Natural killer cell (primary cell): ENCODE data around the gene TRAM2. TPM values are rescaled to one million over a fixed set of nuclear protein-coding genes. Genes with fewer than 3 reads are reported as not detected.

Experiments used
- ATAC-seq, 3 donors: fragments of 150-1000 bp in 2 of 3; fragments of 200-7000 bp in 1 of 3; cut with Tn5 transposase; 1 replicate in 1 of 3; 2 replicates in 2 of 3; pipeline ENCODE4 v1.10.0; 2021; ENCODE audit warnings: mild to moderate bottlenecking in 2 of 3, moderate library complexity in 2 of 3
- DNase-seq, 2 donors: peaks; one replicate each; pipeline versions ENCODE4 v3.0.0 to v3.0.0-alpha.2; 2013 to 2021; ENCODE audit warnings: mixed read lengths in 1 of 2
- H3K27ac ChIP-seq: one replicate; pipeline ENCODE4 v1.5.1; 2013; ENCODE audit warnings: mild to moderate bottlenecking, low read length
- H3K27me3 ChIP-seq: one replicate; pipeline ENCODE4 v1.6.1; 2013; ENCODE audit warnings: low read length; ENCODE audit not compliant: control insufficient read depth, insufficient read depth
- H3K36me3 ChIP-seq: one replicate; pipeline ENCODE4 v1.6.1; 2013; ENCODE audit warnings: low read length; ENCODE audit not compliant: control insufficient read depth, insufficient read depth
- H3K4me1 ChIP-seq: one replicate; pipeline ENCODE4 v1.6.1; 2013; ENCODE audit warnings: low read length; ENCODE audit not compliant: control insufficient read depth, insufficient read depth
- H3K4me3 ChIP-seq: one replicate; pipeline ENCODE4 v1.5.1; 2013; ENCODE audit warnings: low read length
- H3K9me3 ChIP-seq: one replicate; pipeline ENCODE4 v1.6.1; 2013; ENCODE audit warnings: low read length; ENCODE audit not compliant: control insufficient read depth, insufficient read depth
- H3K27ac Mint-ChIP-seq, 2 donors: one replicate each; pipeline ENCODE4 v1.8.0; 2022; ENCODE audit warnings: mild to moderate bottlenecking in 2 of 2, mixed read lengths in 2 of 2, moderate library complexity in 1 of 2
- H3K27me3 Mint-ChIP-seq, 2 donors: one replicate each; pipeline ENCODE4 v1.8.0; 2022; ENCODE audit warnings: low read depth in 2 of 2, mixed read lengths in 2 of 2
- H3K36me3 Mint-ChIP-seq: one replicate; pipeline ENCODE4 v1.8.0; 2022; ENCODE audit warnings: mixed read lengths
- H3K4me1 Mint-ChIP-seq, 2 donors: one replicate each; pipeline ENCODE4 v1.8.0; 2022; ENCODE audit warnings: mixed read lengths in 2 of 2
- H3K4me3 Mint-ChIP-seq: one replicate; pipeline ENCODE4 v1.8.0; 2022; ENCODE audit warnings: mild to moderate bottlenecking, moderate library complexity, mixed read lengths
- H3K9me3 Mint-ChIP-seq, 2 donors: one replicate each; pipeline ENCODE4 v1.8.0; 2022; ENCODE audit warnings: mixed read lengths in 2 of 2
- CTCF ChIP-seq: fragments of 200-600 bp; IDR thresholded peaks from one replicate; pipeline ENCODE4 v1.8.0; 2022; ENCODE audit warnings: antibody characterized with exemption
- WGBS: methylation state at CpG from one replicate; pipeline ENCODE4 v1.1.7; 2013; ENCODE audit warnings: missing lambda C conversion rate; ENCODE audit not compliant: insufficient coverage; 5-methylcytosine and 5-hydroxymethylcytosine counted together
- intact Hi-C: fragments of 100-400 bp; cut with micrococcal nuclease; formaldehyde crosslinking; loops from one replicate; pipeline ENCODE4 v1.14.2; 2022
- total RNA-seq, 4 donors: library from RNA; stranded (reverse); fragments of 120-200 nt in 1 of 4; gene quantifications; one replicate each; pipeline versions ENCODE4 v1.2.3 to v1.2.4, GENCODE V29; 2013 to 2022

The TRAM2 gene
- total RNA-seq, 3 donors from 2014 or later (not counting 1 experiment from before 2014, with no cell fraction given), result 16.2 to 20.0 (median 19.2) TPM

DNA sequence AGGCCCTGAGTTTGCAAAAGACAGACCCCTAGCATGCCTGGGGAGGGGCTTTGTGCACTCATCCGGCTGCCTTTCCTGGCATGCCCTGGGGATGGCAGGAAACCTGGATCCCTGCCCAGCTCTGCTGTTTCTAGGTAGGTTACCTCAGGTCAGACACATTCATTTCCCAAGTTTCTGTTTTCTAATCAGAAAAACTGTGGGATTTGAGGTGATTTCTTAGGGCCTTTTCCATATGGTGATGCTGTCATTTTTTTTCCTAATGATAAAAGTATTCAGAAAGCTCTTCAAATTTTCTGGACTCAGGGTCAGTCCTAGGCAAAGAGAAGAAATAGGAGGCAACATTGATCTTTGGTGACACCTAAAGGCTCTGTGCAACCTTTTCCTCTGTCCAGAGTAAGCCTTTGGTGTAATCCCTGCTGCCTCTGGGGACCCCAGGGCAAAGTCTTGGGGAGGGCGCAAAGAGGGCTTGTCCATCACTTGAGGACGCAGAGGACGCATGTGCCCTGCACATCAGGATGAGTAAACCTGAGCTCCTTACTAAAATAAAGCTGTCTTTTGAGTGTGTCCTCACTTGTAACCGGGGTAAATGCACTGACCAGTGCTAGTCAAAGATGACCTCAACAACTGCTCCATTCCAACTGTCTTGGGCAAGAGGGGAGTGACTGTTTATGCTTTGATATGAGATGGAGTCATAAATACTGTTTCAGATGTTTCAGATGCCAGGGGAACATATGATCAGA, 13.5 kb upstream of the TRAM2 start:
- H3K27ac Mint-ChIP-seq, result no peak overlapping the region
- TF ChIP-seq CTCF, result no peak
- Histone ChIP-seq H3K4me3 (no peak overlapping the region), H3K27ac (no peak overlapping the region), H3K36me3 (no peaks in the 10 kb centered on the region), H3K9me3 (no peaks in the 10 kb centered on the region), H3K27me3 (no peaks in the 10 kb centered on the region), H3K4me1 (peaks cover 2% of the 10 kb centered on the region)
- H3K36me3 Mint-ChIP-seq, result no peaks in the 10 kb centered on the region
- 95% methylated on average over 5 of the region's 5 CpGs for WGBS
- intact Hi-C loops, result no loop called here
- H3K4me1 Mint-ChIP-seq, result peaks cover 0 to 7% of the 10 kb centered on the region in 2 donors
- H3K4me3 Mint-ChIP-seq, result no peak overlapping the region
- H3K27me3 Mint-ChIP-seq, result peaks cover 4 to 5% of the 10 kb centered on the region in 2 donors
- no peak for DNase-seq
- H3K9me3 Mint-ChIP-seq, result no peaks in the 10 kb centered on the region
- ATAC-seq, result no peak

DNA sequence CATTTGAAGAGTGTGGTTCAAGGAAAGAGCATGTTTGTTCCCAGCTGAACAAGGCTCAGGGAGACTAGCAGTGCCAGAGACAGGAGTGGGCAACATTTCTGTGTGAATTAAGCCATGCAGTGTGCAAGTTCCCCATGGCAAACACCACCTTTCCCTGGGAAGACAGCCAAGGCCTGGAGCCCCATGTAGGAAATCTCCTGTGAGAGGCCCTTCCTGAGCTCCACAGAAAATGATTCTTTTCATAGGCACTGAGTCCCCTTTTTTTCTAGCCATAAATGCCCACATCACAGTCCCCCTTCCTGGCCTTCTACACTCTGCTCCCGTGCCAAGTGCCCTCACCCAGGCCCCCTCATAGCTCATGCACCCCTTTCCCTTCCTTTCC, 11.8 kb upstream of the TRAM2 start:
- 76% methylated on average over 1 of the region's 1 CpG for WGBS
- no peak overlapping the region for H3K27ac Mint-ChIP-seq

GRCh38 chr6:52588087-52588709, 11.3 kb upstream of the TRAM2 start:
- Mint-ChIP-seq H3K4me1 (no peaks in the 10 kb centered on the region), H3K27ac (no peak overlapping the region), H3K27me3 (peaks cover 0 to 2% of the 10 kb centered on the region in 2 donors), H3K36me3 (no peaks in the 10 kb centered on the region), H3K4me3 (no peak overlapping the region), H3K9me3 (no peaks in the 10 kb centered on the region)
- no peak for TF ChIP-seq CTCF
- Histone ChIP-seq H3K36me3 (no peaks in the 10 kb centered on the region), H3K4me3 (no peak overlapping the region), H3K27me3 (no peaks in the 10 kb centered on the region), H3K27ac (no peak overlapping the region), H3K9me3 (no peaks in the 10 kb centered on the region), H3K4me1 (no peaks in the 10 kb centered on the region)
- no peak for ATAC-seq
- intact Hi-C loops, result no loop called here
- 90% methylated on average over 7 of the region's 8 CpGs for WGBS
- DNase-seq, result no peak

More for the DNA sequence above, 11.8 kb upstream of the TRAM2 start:
- TF ChIP-seq CTCF, result no peak
- no peaks in the 10 kb centered on the region for H3K36me3 Mint-ChIP-seq
- ATAC-seq (no peak), DNase-seq (no peak)
- Histone ChIP-seq H3K27ac (no peak overlapping the region), H3K27me3 (no peaks in the 10 kb centered on the region), H3K9me3 (no peaks in the 10 kb centered on the region), H3K4me1 (no peaks in the 10 kb centered on the region), H3K36me3 (no peaks in the 10 kb centered on the region), H3K4me3 (no peak overlapping the region)
- intact Hi-C loops, result no loop called here
- no peak overlapping the region for H3K4me3 Mint-ChIP-seq
- no peaks in the 10 kb centered on the region for H3K4me1 Mint-ChIP-seq
- H3K27me3 Mint-ChIP-seq, result peaks cover 0 to 4% of the 10 kb centered on the region in 2 donors
- no peaks in the 10 kb centered on the region for H3K9me3 Mint-ChIP-seq
